Endodermal cell (in vitro differentiated cells): ENCODE data around the gene FCRLB. TPM values are rescaled to one million over a fixed set of nuclear protein-coding genes. Genes with fewer than 3 reads are reported as not detected.

Source experiments
- DNase-seq: peaks from one replicate; pipeline ENCODE4 v3.0.0-alpha.2; 2017
- H3K27ac ChIP-seq: 2 replicates; pipeline ENCODE4 v1.5.1; 2013; ENCODE audit warnings: mild to moderate bottlenecking, low read depth, low read length, moderate library complexity
- H3K27me3 ChIP-seq: 2 replicates; pipeline ENCODE4 v1.6.1; 2013; ENCODE audit warnings: mild to moderate bottlenecking, low read length, moderate library complexity; ENCODE audit not compliant: insufficient read depth, control insufficient read depth, poor library complexity, severe bottlenecking
- H3K36me3 ChIP-seq: 2 replicates; pipeline ENCODE4 v1.7.0; 2013; ENCODE audit warnings: mild to moderate bottlenecking, low read length, moderate library complexity; ENCODE audit not compliant: control insufficient read depth, insufficient read depth
- H3K4me1 ChIP-seq: one replicate; pipeline ENCODE4 v1.7.0; 2013; ENCODE audit warnings: low read length; ENCODE audit not compliant: control insufficient read depth, insufficient read depth
- H3K4me3 ChIP-seq: 2 replicates; pipeline ENCODE4 v1.5.1; 2013; ENCODE audit warnings: mild to moderate bottlenecking, low read length, moderate library complexity
- H3K9ac ChIP-seq: 2 replicates; pipeline ENCODE4 v1.6.1; 2013; ENCODE audit warnings: mild to moderate bottlenecking, low read length, moderate library complexity; ENCODE audit not compliant: poor library complexity, severe bottlenecking; ENCODE audit errors: extremely low read depth
- H3K9me3 ChIP-seq: 2 replicates; pipeline ENCODE4 v1.6.1; 2013; ENCODE audit warnings: mild to moderate bottlenecking, low read length, moderate library complexity; ENCODE audit not compliant: control insufficient read depth
- H3K27ac Mint-ChIP-seq: 2 replicates; pipeline ENCODE4 v1.8.0; 2020; ENCODE audit warnings: mixed read lengths
- H3K27me3 Mint-ChIP-seq: 2 replicates; pipeline ENCODE4 v1.8.0; 2021; ENCODE audit warnings: mild to moderate bottlenecking, mixed read lengths; ENCODE audit not compliant: insufficient read depth
- H3K36me3 Mint-ChIP-seq: 2 replicates; pipeline ENCODE4 v1.8.0; 2020; ENCODE audit warnings: low read depth, mixed read lengths
- H3K4me1 Mint-ChIP-seq: 2 replicates; pipeline ENCODE4 v1.8.0; 2020; ENCODE audit warnings: mixed read lengths
- H3K4me3 Mint-ChIP-seq: 2 replicates; pipeline ENCODE4 v1.8.0; 2020; ENCODE audit warnings: mild to moderate bottlenecking, moderate library complexity, mixed read lengths
- H3K9me3 Mint-ChIP-seq: 2 replicates; pipeline ENCODE4 v1.8.0; 2020; ENCODE audit warnings: mild to moderate bottlenecking, mixed read lengths
- CTCF ChIP-seq: fragments of 200-600 bp; sonication (generic); conservative IDR thresholded peaks from 2 replicates; pipeline ENCODE4 v1.5.0; 2021; ENCODE audit warnings: antibody characterized with exemption, mild to moderate bottlenecking
- WGBS, 2 experiments: methylation state at CpG; one replicate each; pipeline versions ENCODE4 v1.1.5 to v1.1.7; 2013; ENCODE audit warnings: missing lambda C conversion rate in 2 of 2, mixed read lengths in 1 of 2; ENCODE audit not compliant: insufficient coverage in 1 of 2, insufficient read length in 1 of 2; 5-methylcytosine and 5-hydroxymethylcytosine counted together
- total RNA-seq, 2 donors: library from RNA; stranded (reverse); fragmentation: NEBNext Ultra II Directional in 1 of 2; extraction: Animal tissue kit (Norgen Biotek cat#: 25700) in 1 of 2; gene quantifications; 2 replicates in 1 of 2; 3 replicates in 1 of 2; pipeline ENCODE4 v1.2.1, GENCODE V29; 2021

Gene FCRLB
- total RNA-seq, 2 donors from 2014 or later = 0.22 to 0.51 TPM

GRCh38 chr1:161733526-161733925 lies 12.2 kb downstream of the FCRLB start:
- Mint-ChIP-seq H3K4me1 (peaks cover 45% of the 10 kb centered on the region), H3K9me3 (no peaks in the 10 kb centered on the region), H3K4me3 (no peak overlapping the region), H3K36me3 (no peaks in the 10 kb centered on the region), H3K27me3 (peaks cover 50% of the 10 kb centered on the region), H3K27ac (no peak overlapping the region)
- H3K9me3 ChIP-seq = no peaks in the 10 kb centered on the region
- TF ChIP-seq CTCF = no peak
- no peak overlapping the region for H3K27ac ChIP-seq
- H3K27me3 ChIP-seq = peaks cover 33% of the 10 kb centered on the region
- no peak overlapping the region for H3K9ac ChIP-seq
- 78% methylated on average over 1 of the region's 1 CpG; no CpG with 5 or more reads in 1 of the 2 experiments for WGBS, 2 experiments
- no peak overlapping the region for H3K4me3 ChIP-seq
- no peak for DNase-seq
- H3K4me1 ChIP-seq = peaks cover 24% of the 10 kb centered on the region
- no peaks in the 10 kb centered on the region for H3K36me3 ChIP-seq

GRCh38 chr1:161735837-161736236 lies 14.5 kb downstream of the FCRLB start:
- no peak overlapping the region for H3K27ac Mint-ChIP-seq
- 93 to 100% methylated on average over 2 to 3 of the region's 3 CpGs for WGBS, 2 experiments
- H3K9me3 Mint-ChIP-seq = no peaks in the 10 kb centered on the region
- peaks cover 18% of the 10 kb centered on the region for H3K27me3 ChIP-seq
- no peaks in the 10 kb centered on the region for H3K9me3 ChIP-seq
- H3K4me3 ChIP-seq = no peak overlapping the region
- TF ChIP-seq CTCF = no peak
- H3K4me1 ChIP-seq = peaks cover 21% of the 10 kb centered on the region
- no peak for DNase-seq
- H3K27me3 Mint-ChIP-seq = peaks cover 32% of the 10 kb centered on the region
- H3K4me3 Mint-ChIP-seq = no peak overlapping the region
- H3K36me3 ChIP-seq = no peaks in the 10 kb centered on the region
- peaks cover 36% of the 10 kb centered on the region for H3K4me1 Mint-ChIP-seq
- no peaks in the 10 kb centered on the region for H3K36me3 Mint-ChIP-seq
- no peak overlapping the region for H3K27ac ChIP-seq
- no peak overlapping the region for H3K9ac ChIP-seq

GRCh38 chr1:161736335-161736969 lies 15.1 kb downstream of the FCRLB start:
- TF ChIP-seq CTCF = no peak
- peaks cover 16% of the 10 kb centered on the region for H3K27me3 ChIP-seq
- H3K9ac ChIP-seq = no peak overlapping the region
- no peak for DNase-seq
- Mint-ChIP-seq H3K27me3 (peaks cover 26% of the 10 kb centered on the region), H3K27ac (no peak overlapping the region), H3K9me3 (no peaks in the 10 kb centered on the region), H3K4me3 (no peak overlapping the region), H3K36me3 (no peaks in the 10 kb centered on the region), H3K4me1 (peaks cover 30% of the 10 kb centered on the region)
- H3K27ac ChIP-seq = no peak overlapping the region
- no peaks in the 10 kb centered on the region for H3K9me3 ChIP-seq
- H3K36me3 ChIP-seq = no peaks in the 10 kb centered on the region
- H3K4me3 ChIP-seq = no peak overlapping the region
- 45 to 79% methylated on average over 2 to 4 of the region's 4 CpGs for WGBS, 2 experiments
- H3K4me1 ChIP-seq = peaks cover 16% of the 10 kb centered on the region
